GM23338 (cell line): Measurements from ENCODE around the gene TOR3A.

Experiments used
- CREB1 ChIP-seq: fragments of 250-450 bp; sonication (Bioruptor Pico); IDR thresholded peaks from 2 replicates; pipeline ENCODE4 v1.5.0; 2020; ENCODE audit warnings: low read depth, mild to moderate bottlenecking, moderate library complexity
- EZH2 ChIP-seq: fragments of 200-600 bp; sonication (generic); IDR thresholded peaks from one replicate; pipeline ENCODE4 v1.8.0; 2017; ENCODE audit warnings: antibody characterized with exemption, mild to moderate bottlenecking, low read depth; ENCODE audit not compliant: unreplicated experiment
- EZH2phosphoT487 ChIP-seq: fragments of 200-600 bp; sonication (generic); IDR thresholded peaks from one replicate; pipeline ENCODE4 v1.8.1; 2018; ENCODE audit warnings: antibody characterized with exemption; ENCODE audit not compliant: unreplicated experiment
- JUNB ChIP-seq: IDR thresholded peaks from one replicate; pipeline ENCODE4 v1.6.1; 2016; ENCODE audit warnings: antibody characterized with exemption; ENCODE audit not compliant: unreplicated experiment
- NANOG ChIP-seq: IDR thresholded peaks from 2 replicates; pipeline ENCODE4 v1.6.1; 2016; ENCODE audit warnings: antibody characterized with exemption, borderline replicate concordance
- POLR2AphosphoS5 ChIP-seq: IDR thresholded peaks from 2 replicates; pipeline ENCODE4 v1.6.1; 2016; ENCODE audit warnings: antibody characterized with exemption, low read depth
- STAT1 ChIP-seq: IDR thresholded peaks from one replicate; pipeline ENCODE4 v1.6.1; 2016; ENCODE audit warnings: antibody characterized with exemption; ENCODE audit not compliant: unreplicated experiment
- ZNF114 ChIP-seq: fragments of 250-450 bp; sonication (Bioruptor Pico); IDR thresholded peaks from 2 replicates; pipeline ENCODE4 v1.5.0; 2020; ENCODE audit warnings: mild to moderate bottlenecking, moderate library complexity
- ZNF331 ChIP-seq: fragments of 250-450 bp; sonication (Bioruptor Pico); IDR thresholded peaks from 2 replicates; pipeline ENCODE4 v1.5.0; 2020; ENCODE audit warnings: low read depth, mild to moderate bottlenecking, moderate library complexity
- TF ChIP-seq, protein P1 (sequence below), 2 experiments: fragments of 200-600 bp in 1 of 2; sonication (generic) in 1 of 2; conservative IDR thresholded peaks; 2 replicates each; pipeline versions ENCODE4 v1.5.1 to v1.6.1; 2016 to 2017; ENCODE audit warnings: antibody characterized with exemption in 2 of 2, low read depth in 2 of 2, mild to moderate bottlenecking in 2 of 2, moderate library complexity in 1 of 2
- TF ChIP-seq, protein P2 (sequence below): IDR thresholded peaks from one replicate; pipeline ENCODE4 v1.6.1; 2018; ENCODE audit warnings: antibody characterized with exemption; ENCODE audit not compliant: unreplicated experiment
- TF ChIP-seq, protein P3 (sequence below): IDR thresholded peaks from 2 replicates; pipeline ENCODE4 v1.6.1; 2016; ENCODE audit warnings: antibody characterized with exemption
- TF ChIP-seq, protein P4 (sequence below): fragments of 250-450 bp; sonication (Bioruptor Pico); IDR thresholded peaks from 2 replicates; pipeline ENCODE4 v1.5.0; 2020; ENCODE audit warnings: mild to moderate bottlenecking, moderate library complexity

DNA sequence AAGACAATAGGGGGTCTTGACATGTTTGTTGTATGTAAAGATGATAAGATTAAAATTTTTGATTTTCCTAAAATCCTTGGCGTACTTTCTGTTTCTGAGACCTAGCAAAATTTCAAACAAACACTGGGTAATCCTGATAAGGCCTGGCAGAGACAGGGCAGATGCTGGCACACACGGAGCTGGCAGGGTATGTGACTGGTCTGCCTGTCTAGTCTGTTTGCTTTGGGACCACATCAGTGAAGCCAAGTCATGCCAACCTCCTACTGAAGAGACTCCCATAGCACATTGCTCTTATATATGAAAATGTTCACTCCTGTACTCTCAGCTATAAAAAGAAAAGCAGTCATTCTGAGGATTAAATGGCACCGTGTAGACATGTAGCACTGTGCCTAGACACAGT is 14.1 kb downstream of the TOR3A start:
- TF ChIP-seq, protein P1, sequence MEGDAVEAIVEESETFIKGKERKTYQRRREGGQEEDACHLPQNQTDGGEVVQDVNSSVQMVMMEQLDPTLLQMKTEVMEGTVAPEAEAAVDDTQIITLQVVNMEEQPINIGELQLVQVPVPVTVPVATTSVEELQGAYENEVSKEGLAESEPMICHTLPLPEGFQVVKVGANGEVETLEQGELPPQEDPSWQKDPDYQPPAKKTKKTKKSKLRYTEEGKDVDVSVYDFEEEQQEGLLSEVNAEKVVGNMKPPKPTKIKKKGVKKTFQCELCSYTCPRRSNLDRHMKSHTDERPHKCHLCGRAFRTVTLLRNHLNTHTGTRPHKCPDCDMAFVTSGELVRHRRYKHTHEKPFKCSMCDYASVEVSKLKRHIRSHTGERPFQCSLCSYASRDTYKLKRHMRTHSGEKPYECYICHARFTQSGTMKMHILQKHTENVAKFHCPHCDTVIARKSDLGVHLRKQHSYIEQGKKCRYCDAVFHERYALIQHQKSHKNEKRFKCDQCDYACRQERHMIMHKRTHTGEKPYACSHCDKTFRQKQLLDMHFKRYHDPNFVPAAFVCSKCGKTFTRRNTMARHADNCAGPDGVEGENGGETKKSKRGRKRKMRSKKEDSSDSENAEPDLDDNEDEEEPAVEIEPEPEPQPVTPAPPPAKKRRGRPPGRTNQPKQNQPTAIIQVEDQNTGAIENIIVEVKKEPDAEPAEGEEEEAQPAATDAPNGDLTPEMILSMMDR (conservative IDR thresholded peaks at IDR 0.05; ENCODE audit: low read depth in 2 of 2) = no peak
- no peak for TF ChIP-seq CREB1 (CRISPR knock-in tag)
- TF ChIP-seq EZH2 = no peak
- no peak for TF ChIP-seq EZH2phosphoT487
- TF ChIP-seq POLR2AphosphoS5 = no peak
- no peak for TF ChIP-seq ZNF114 (CRISPR knock-in tag)
- TF ChIP-seq, protein P2, sequence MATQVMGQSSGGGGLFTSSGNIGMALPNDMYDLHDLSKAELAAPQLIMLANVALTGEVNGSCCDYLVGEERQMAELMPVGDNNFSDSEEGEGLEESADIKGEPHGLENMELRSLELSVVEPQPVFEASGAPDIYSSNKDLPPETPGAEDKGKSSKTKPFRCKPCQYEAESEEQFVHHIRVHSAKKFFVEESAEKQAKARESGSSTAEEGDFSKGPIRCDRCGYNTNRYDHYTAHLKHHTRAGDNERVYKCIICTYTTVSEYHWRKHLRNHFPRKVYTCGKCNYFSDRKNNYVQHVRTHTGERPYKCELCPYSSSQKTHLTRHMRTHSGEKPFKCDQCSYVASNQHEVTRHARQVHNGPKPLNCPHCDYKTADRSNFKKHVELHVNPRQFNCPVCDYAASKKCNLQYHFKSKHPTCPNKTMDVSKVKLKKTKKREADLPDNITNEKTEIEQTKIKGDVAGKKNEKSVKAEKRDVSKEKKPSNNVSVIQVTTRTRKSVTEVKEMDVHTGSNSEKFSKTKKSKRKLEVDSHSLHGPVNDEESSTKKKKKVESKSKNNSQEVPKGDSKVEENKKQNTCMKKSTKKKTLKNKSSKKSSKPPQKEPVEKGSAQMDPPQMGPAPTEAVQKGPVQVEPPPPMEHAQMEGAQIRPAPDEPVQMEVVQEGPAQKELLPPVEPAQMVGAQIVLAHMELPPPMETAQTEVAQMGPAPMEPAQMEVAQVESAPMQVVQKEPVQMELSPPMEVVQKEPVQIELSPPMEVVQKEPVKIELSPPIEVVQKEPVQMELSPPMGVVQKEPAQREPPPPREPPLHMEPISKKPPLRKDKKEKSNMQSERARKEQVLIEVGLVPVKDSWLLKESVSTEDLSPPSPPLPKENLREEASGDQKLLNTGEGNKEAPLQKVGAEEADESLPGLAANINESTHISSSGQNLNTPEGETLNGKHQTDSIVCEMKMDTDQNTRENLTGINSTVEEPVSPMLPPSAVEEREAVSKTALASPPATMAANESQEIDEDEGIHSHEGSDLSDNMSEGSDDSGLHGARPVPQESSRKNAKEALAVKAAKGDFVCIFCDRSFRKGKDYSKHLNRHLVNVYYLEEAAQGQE = no peak
- no peak for TF ChIP-seq STAT1
- TF ChIP-seq NANOG = no peak
- no peak for TF ChIP-seq ZNF331 (CRISPR knock-in tag)
- TF ChIP-seq JUNB = no peak
- TF ChIP-seq, protein P3, sequence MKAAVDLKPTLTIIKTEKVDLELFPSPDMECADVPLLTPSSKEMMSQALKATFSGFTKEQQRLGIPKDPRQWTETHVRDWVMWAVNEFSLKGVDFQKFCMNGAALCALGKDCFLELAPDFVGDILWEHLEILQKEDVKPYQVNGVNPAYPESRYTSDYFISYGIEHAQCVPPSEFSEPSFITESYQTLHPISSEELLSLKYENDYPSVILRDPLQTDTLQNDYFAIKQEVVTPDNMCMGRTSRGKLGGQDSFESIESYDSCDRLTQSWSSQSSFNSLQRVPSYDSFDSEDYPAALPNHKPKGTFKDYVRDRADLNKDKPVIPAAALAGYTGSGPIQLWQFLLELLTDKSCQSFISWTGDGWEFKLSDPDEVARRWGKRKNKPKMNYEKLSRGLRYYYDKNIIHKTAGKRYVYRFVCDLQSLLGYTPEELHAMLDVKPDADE = no peak
- TF ChIP-seq, protein P4, sequence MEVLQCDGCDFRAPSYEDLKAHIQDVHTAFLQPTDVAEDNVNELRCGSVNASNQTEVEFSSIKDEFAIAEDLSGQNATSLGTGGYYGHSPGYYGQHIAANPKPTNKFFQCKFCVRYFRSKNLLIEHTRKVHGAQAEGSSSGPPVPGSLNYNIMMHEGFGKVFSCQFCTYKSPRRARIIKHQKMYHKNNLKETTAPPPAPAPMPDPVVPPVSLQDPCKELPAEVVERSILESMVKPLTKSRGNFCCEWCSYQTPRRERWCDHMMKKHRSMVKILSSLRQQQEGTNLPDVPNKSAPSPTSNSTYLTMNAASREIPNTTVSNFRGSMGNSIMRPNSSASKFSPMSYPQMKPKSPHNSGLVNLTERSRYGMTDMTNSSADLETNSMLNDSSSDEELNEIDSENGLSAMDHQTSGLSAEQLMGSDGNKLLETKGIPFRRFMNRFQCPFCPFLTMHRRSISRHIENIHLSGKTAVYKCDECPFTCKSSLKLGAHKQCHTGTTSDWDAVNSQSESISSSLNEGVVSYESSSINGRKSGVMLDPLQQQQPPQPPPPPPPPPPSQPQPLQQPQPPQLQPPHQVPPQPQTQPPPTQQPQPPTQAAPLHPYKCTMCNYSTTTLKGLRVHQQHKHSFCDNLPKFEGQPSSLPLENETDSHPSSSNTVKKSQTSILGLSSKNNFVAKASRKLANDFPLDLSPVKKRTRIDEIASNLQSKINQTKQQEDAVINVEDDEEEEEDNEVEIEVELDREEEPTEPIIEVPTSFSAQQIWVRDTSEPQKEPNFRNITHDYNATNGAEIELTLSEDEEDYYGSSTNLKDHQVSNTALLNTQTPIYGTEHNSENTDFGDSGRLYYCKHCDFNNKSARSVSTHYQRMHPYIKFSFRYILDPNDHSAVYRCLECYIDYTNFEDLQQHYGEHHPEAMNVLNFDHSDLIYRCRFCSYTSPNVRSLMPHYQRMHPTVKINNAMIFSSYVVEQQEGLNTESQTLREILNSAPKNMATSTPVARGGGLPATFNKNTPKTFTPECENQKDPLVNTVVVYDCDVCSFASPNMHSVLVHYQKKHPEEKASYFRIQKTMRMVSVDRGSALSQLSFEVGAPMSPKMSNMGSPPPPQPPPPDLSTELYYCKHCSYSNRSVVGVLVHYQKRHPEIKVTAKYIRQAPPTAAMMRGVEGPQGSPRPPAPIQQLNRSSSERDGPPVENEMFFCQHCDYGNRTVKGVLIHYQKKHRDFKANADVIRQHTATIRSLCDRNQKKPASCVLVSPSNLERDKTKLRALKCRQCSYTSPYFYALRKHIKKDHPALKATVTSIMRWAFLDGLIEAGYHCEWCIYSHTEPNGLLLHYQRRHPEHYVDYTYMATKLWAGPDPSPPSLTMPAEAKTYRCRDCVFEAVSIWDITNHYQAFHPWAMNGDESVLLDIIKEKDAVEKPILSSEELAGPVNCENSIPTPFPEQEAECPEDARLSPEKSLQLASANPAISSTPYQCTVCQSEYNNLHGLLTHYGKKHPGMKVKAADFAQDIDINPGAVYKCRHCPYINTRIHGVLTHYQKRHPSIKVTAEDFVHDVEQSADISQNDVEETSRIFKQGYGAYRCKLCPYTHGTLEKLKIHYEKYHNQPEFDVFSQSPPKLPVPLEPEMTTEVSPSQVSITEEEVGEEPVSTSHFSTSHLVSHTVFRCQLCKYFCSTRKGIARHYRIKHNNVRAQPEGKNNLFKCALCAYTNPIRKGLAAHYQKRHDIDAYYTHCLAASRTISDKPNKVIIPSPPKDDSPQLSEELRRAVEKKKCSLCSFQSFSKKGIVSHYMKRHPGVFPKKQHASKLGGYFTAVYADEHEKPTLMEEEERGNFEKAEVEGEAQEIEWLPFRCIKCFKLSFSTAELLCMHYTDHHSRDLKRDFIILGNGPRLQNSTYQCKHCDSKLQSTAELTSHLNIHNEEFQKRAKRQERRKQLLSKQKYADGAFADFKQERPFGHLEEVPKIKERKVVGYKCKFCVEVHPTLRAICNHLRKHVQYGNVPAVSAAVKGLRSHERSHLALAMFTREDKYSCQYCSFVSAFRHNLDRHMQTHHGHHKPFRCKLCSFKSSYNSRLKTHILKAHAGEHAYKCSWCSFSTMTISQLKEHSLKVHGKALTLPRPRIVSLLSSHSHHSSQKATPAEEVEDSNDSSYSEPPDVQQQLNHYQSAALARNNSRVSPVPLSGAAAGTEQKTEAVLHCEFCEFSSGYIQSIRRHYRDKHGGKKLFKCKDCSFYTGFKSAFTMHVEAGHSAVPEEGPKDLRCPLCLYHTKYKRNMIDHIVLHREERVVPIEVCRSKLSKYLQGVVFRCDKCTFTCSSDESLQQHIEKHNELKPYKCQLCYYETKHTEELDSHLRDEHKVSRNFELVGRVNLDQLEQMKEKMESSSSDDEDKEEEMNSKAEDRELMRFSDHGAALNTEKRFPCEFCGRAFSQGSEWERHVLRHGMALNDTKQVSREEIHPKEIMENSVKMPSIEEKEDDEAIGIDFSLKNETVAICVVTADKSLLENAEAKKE (CRISPR knock-in tag) = no peak
